PC-3 (cell line): ENCODE measurements around the gene RASGRP1. TPM values are rescaled to one million over a fixed set of nuclear protein-coding genes. Genes with fewer than 3 reads are reported as not detected.

Source experiments
- ATAC-seq: fragments of 200-7000 bp; cut with Tn5 transposase; 2 replicates; pipeline ENCODE4 v1.9.1; 2020; ENCODE audit warnings: mild to moderate bottlenecking, moderate library complexity
- BruUV-seq: library from RNA; stranded (reverse); fragments of 400-500 nt; replicated peaks from 2 replicates; lab custom pipeline; 2021; lab: Mats Ljungman, UMichigan
- CTCF ChIA-PET: fragments of 300-600 bp; sonication (Branson Sonifier 250); formaldehyde crosslinking; loops from one replicate; lab custom pipeline; 2022; ENCODE audit warnings: antibody characterized with exemption; lab: Charles Lee
- POLR2A ChIA-PET: fragments of 300-600 bp; sonication (Branson Sonifier 250); formaldehyde crosslinking; loops from one replicate; lab custom pipeline; 2022; ENCODE audit warnings: antibody characterized with exemption; ENCODE audit not compliant: unreplicated experiment; lab: Charles Lee
- DNase-seq: peaks from one replicate; pipeline ENCODE4 v3.0.0-alpha.2; 2015
- H2AFZ ChIP-seq: fragments of 300-600 bp; sonication (generic); 2 replicates; pipeline ENCODE4 v1.6.0; 2016; ENCODE audit warnings: antibody characterized with exemption, low read length
- H3F3A ChIP-seq: fragments of 300-600 bp; sonication (generic); one replicate; pipeline ENCODE4 v1.6.0; 2017; ENCODE audit warnings: antibody characterized with exemption, low read length, control low read depth, mild to moderate bottlenecking; ENCODE audit not compliant: unreplicated experiment
- H3K27ac ChIP-seq: fragments of 300-600 bp; sonication (generic); 2 replicates; pipeline ENCODE4 v1.5.1; 2016; ENCODE audit warnings: mild to moderate bottlenecking, low read length
- H3K27me3 ChIP-seq: fragments of 300-600 bp; sonication (generic); 2 replicates; pipeline ENCODE4 v1.6.1; 2016; ENCODE audit warnings: low read length, mixed read lengths
- H3K36me3 ChIP-seq: fragments of 300-600 bp; sonication (generic); 2 replicates; pipeline ENCODE4 v1.6.1; 2016; ENCODE audit warnings: low read depth, mixed run types, low read length, mixed read lengths
- H3K4me1 ChIP-seq: fragments of 300-600 bp; sonication (generic); 2 replicates; pipeline ENCODE4 v1.5.1; 2016; ENCODE audit warnings: low read length; ENCODE audit not compliant: insufficient read depth
- H3K4me2 ChIP-seq: fragments of 300-600 bp; sonication (generic); 2 replicates; pipeline ENCODE4 v1.6.0; 2016; ENCODE audit warnings: low read length
- H3K4me3 ChIP-seq: fragments of 300-600 bp; sonication (generic); 2 replicates; pipeline ENCODE4 v1.5.1; 2016; ENCODE audit warnings: mild to moderate bottlenecking, low read length, mixed read lengths
- H3K79me2 ChIP-seq: fragments of 300-600 bp; sonication (generic); 2 replicates; pipeline ENCODE4 v1.6.1; 2017; ENCODE audit warnings: low read length, mixed read lengths
- H3K9ac ChIP-seq: fragments of 300-600 bp; sonication (generic); 2 replicates; pipeline ENCODE4 v1.6.0; 2016; ENCODE audit warnings: mild to moderate bottlenecking, low read length
- H3K9me2 ChIP-seq: fragments of 300-600 bp; sonication (generic); replicated peaks from 2 replicates; pipeline ENCODE4 v1.6.1; 2016; ENCODE audit warnings: mixed run types, low read length, mixed read lengths
- H3K9me3 ChIP-seq: fragments of 300-600 bp; sonication (generic); 2 replicates; pipeline ENCODE4 v1.6.1; 2016; ENCODE audit warnings: low read length, mixed read lengths
- H4K20me1 ChIP-seq: fragments of 300-600 bp; sonication (generic); 2 replicates; pipeline ENCODE4 v1.6.1; 2016; ENCODE audit warnings: low read length, mixed read lengths
- CTCF ChIP-seq: fragments of 300-600 bp; sonication (generic); conservative IDR thresholded peaks from 2 replicates; pipeline ENCODE4 v1.5.1; 2017; ENCODE audit warnings: antibody characterized with exemption, low read depth, mild to moderate bottlenecking, low read length
- EZH2 ChIP-seq: fragments of 300-600 bp; sonication (generic); IDR thresholded peaks from one replicate; pipeline ENCODE4 v1.6.1; 2017; ENCODE audit warnings: antibody characterized with exemption, mild to moderate bottlenecking, low read length; ENCODE audit not compliant: unreplicated experiment
- EZH2phosphoT487 ChIP-seq: fragments of 300-600 bp; sonication (generic); IDR thresholded peaks from 2 replicates; pipeline ENCODE4 v1.6.1; 2018; ENCODE audit warnings: mild to moderate bottlenecking, antibody characterized with exemption, low read length, borderline replicate concordance
- intact Hi-C: fragments of 100-400 bp; cut with micrococcal nuclease; formaldehyde crosslinking; loops from 2 replicates; pipeline ENCODE4 v1.9.0; 2023
- total RNA-seq: library from RNA; depleted of rRNA; stranded (reverse); fragments of >200 nt; gene quantifications from 2 replicates; pipeline ENCODE4 v1.2.3, GENCODE V29; 2014

Gene RASGRP1
- total RNA-seq, 1 experiment from 2014 or later, result not detected

- TF ChIP-seq CTCF (no peak), EZH2phosphoT487 (no peak), EZH2 (no peak)
- no peaks in the 10 kb centered on the region for H3K79me2 ChIP-seq
- H3K36me3 ChIP-seq, result no peaks in the 10 kb centered on the region
- peaks cover 29% of the 10 kb centered on the region for H3K27me3 ChIP-seq
- no peak overlapping the region for H3K4me3 ChIP-seq
- ATAC-seq (no peak), DNase-seq (no peak)
- BruUV-seq, result no TSS peak
- H3K9ac ChIP-seq, result no peak overlapping the region
- H3K4me1 ChIP-seq, result no peaks in the 10 kb centered on the region
- ChIA-PET CTCF (no interaction called here), POLR2A (interaction anchor here (0.6 kb wide), 1 partner anchor 75 kb away, joined by 3 read pairs; no protein-coding TSS in a partner anchor)
- no peak overlapping the region for H2AFZ ChIP-seq
- H3K9me2 ChIP-seq, result no peaks in the 10 kb centered on the region
- H3K9me3 ChIP-seq, result no peaks in the 10 kb centered on the region
- intact Hi-C loops, result no loop called here
- H4K20me1 ChIP-seq, result no peaks in the 10 kb centered on the region
- no peak overlapping the region for H3K27ac ChIP-seq
- H3F3A ChIP-seq, result no peaks in the 10 kb centered on the region
- H3K4me2 ChIP-seq, result no peak overlapping the region
Measured at GRCh38 chr15:38524156-38524555, 40.5 kb downstream of the RASGRP1 start.

GRCh38 chr15:38522922-38523321 is 41.7 kb downstream of the RASGRP1 start:
- Histone ChIP-seq H3K79me2 (no peaks in the 10 kb centered on the region), H3K4me2 (no peak overlapping the region), H3K36me3 (no peaks in the 10 kb centered on the region), H3K4me1 (no peaks in the 10 kb centered on the region), H3F3A (no peaks in the 10 kb centered on the region), H3K9me3 (no peaks in the 10 kb centered on the region), H2AFZ (no peak overlapping the region), H3K9me2 (no peaks in the 10 kb centered on the region), H3K27me3 (peaks cover 39% of the 10 kb centered on the region), H3K9ac (no peak overlapping the region), H4K20me1 (no peaks in the 10 kb centered on the region), H3K4me3 (no peak overlapping the region), H3K27ac (no peak overlapping the region)
- BruUV-seq, result no TSS peak
- no peak for TF ChIP-seq EZH2phosphoT487
- no peak for TF ChIP-seq CTCF
- no peak for TF ChIP-seq EZH2
- ChIA-PET POLR2A (no interaction called here), CTCF (no interaction called here)
- intact Hi-C loops, result no loop called here
- no peak for ATAC-seq
- no peak for DNase-seq

- Histone ChIP-seq H3K9me2 (no peaks in the 10 kb centered on the region), H3K27ac (no peak overlapping the region), H3K9ac (no peak overlapping the region), H3K4me1 (no peaks in the 10 kb centered on the region), H2AFZ (no peak overlapping the region), H3K9me3 (no peaks in the 10 kb centered on the region), H3K79me2 (no peaks in the 10 kb centered on the region), H3K4me2 (no peak overlapping the region), H4K20me1 (no peaks in the 10 kb centered on the region), H3K36me3 (no peaks in the 10 kb centered on the region), H3F3A (no peaks in the 10 kb centered on the region), H3K27me3 (peaks cover 54% of the 10 kb centered on the region), H3K4me3 (no peak overlapping the region)
- intact Hi-C loops, result no loop called here
- no peak for ATAC-seq
- TF ChIP-seq CTCF, result no peak
- TF ChIP-seq EZH2, result no peak
- TF ChIP-seq EZH2phosphoT487, result no peak
- ChIA-PET CTCF (no interaction called here), POLR2A (no interaction called here)
- no TSS peak for BruUV-seq
- no peak for DNase-seq
Measured at GRCh38 chr15:38521316-38521715, 43.3 kb downstream of the RASGRP1 start.
